Hematopoietic multipotent progenitor cell treated with erythropoietin and hydrocortisone succinate and interleukin-3 and kit ligand, for 6 days (in vitro differentiated cells): ENCODE measurements around the gene TNFAIP2.
"Not testable (repeated sequence)": the region's sequence is repeated elsewhere in the genome, so short reads cannot be mapped to it uniquely, and the experiment has no call there.

ENCODE experiments used
- DNase-seq: peaks from one replicate; pipeline ENCODE4 v3.0.0-alpha.2; 2015

Gene TNFAIP2

DNA sequence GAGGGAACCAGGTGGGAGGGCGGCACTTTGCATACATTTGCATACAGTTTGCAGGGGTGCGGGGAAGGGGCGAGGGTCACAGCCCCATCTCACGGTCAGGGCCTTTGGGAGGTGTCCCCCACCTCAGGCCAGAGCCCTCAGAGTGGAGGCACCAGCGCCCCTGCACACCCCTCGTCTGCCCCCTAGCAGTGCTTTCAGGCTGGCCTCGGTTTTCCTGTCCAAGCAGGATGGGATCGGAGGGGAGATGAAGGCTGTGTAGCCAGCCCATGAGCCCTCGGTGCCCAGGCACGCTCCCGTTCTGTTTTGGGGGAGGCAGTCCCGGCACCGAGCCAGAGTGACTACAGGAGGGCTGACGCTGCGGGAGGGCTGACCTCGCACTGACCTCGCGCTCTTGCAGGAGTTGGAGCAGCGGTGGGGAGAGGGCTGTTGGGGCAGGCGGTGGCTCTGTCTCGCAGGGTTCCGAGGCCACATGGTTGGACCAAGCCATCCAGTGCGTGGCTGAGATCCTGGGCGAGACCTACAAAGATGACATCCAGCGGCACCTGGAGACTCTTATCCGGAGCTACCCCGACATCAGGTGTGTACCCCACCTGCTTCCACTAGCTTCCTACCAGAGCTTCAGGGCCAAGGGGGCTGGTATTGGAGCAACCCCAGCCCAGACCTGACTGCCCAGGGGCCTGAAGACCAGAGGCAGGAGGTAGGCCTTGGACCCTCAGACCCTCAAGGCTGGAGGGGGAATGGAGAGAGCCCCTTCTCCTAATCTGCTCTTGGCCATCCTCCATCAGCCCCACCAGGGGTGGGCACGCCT is 15.1 kb upstream of the TNFAIP2 start:
- DNase-seq, result no peak

DNA sequence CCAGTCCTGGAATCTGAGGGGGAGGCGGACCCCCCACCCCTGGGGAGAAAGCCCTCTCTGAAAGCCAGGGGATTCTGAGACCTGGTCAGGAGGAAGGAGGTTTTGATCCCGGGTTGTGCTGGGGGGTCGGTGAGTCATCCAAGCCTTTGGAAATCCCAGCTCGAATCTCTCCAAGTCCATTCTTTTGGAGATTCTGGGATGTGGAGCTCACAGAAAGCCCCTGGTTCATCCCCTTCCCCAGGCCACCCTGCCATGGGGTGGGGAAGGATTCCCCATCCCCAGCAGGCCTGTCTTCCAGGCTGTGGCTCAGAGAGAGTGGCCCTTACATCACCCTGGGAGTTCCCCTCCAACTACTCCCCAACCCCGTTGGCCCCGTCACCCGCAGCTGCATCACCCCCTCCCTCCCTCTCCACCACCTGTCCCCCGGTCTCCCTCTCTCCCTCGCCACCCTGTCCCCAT is 14.5 kb upstream of the TNFAIP2 start:
- DNase-seq, result no peak

DNA sequence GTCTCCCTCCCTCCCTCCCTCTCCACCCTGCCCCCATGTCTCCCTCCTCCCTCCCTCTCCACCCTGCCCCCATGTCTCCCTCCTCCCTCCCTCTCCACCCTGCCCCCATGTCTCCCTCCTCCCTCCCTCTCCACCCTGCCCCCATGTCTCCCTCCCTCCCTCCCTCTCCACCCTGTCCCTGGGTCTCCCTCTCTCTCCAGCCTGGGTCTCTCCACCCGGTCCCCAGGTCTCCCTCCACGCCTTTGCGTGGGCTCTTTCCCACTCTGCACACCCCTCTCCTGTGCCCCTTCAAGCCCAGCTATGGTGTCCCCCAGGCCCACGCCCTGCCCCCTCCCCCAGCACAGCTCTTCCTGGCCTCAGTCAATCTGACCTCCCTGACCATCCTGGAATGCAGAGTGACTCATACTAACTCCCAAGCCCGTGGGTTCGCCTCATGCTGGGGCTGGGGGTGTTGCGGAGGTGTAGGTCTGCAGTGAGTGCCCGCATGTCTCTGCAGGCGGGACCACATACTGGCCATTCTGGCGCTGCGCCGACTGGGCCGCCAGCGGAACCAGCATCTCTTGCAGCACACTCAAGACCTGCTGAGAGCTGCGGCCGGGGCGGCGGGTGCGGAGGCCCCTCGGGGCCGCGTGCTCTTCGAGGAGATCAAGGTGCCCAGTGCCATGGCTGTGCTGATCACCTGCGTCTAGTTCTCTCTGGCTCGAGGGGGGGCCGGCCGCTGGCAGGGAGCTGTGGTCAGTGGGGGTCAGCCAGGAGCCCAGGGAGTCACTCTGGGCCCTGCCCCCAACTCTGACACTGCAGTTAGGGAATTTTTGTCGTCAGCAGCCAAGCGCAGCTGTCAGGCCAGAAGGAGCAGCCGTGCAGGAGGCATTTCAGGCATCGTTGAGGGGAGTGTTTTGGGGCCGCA is 13.5 kb upstream of the TNFAIP2 start:
- no peak for DNase-seq

DNA sequence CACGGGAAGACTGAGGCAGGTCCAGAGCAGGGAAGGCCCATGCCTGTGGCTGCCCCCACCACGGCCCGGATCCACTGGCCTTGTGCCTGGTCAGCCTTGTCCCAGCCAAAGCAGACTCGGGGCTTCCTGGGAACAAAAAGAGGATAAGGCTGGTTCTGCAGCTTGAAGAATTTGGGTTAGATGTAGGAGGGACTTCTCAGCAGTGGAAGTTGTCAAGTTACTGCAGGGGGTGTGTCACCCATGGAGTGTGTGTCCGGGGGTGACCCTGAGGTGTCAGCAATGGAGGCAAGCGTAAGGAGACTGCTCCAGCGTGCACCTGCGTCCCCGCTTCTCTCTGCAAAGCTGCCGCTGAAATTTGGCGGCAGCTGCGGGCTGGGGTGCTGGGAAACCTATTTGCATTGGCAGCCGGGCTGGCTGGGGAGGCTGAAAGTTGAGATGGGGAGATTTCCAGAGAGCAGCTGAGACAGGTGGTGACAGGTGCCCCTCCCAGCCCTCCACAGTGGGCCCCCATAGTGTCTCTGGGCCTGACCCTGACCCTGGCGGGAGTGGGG is 12.5 kb upstream of the TNFAIP2 start:
- DNase-seq, result no peak

DNA sequence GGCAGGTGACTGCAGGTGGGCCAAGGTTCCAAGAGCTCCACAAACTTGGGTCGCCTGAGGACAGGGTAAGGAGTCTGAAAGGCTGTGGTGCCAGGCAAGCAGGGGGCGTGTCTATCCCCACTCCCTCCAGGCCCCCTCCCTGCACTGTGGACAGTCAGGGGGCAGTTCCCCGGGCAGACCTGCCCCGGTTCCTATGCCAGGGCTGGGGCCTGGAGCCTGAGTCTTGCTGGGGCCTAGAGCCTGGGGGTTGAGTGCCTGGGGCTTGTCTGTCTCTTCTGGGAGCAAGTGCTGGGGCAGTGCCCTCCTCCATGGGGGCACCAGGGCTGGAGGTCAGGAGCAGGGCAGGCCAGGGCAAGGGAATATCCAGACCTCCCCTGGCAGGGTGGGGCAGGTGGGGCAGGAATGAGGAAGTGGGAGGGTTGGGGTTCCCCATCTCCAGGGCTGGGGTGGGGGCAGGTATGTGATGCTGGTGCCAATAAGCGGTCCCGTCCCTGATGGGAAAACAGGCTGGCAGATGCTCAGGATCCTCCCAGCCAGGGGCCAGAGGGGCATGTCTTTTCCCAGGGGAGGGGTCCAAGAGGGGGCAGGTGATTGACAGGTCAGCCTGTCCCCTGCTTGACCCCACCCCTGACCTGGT is 11.9 kb upstream of the TNFAIP2 start:
- no peak for DNase-seq

DNA sequence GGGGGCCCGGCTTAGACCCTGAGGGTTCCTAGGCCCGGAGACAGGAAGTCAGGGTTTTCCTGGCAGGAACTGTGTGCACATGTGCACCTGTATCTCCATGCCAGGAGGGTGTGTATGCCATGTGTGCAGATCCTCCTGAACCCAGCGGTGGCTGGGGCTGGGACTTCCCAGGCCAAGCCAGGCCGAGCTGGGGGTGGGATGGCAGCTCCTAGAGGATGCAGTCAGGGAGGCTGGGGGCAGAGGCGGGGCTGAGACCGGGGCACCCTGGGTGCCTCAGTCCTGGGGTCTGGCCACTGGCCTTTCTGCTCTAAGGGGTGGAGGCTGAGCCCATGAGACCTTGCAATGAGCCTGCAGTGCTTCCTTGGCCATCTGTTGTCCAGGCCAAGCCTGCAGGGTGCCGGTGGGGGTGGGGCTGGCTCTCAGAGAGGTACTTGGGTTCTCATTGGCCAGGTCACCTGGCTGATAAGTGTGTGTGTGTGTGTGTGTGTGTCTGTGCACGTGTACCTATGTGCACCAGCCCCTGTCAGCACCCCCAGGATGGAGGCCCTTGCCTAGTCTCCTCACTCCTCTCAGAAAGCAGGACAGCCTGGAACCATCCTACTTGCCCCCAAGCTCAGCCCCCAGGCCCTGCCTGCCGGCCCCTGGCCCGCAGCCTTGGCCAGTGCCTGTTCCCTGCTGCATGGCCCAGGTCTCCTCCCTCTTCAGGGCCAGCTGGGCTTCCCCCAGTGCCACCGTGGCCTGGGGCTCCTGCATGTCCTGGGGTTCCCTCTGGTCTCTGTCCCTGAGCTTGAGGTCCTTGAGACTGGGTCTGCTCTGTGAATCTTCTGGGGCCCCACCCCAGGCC is 10.6 kb upstream of the TNFAIP2 start:
- DNase-seq, result no peak

DNA sequence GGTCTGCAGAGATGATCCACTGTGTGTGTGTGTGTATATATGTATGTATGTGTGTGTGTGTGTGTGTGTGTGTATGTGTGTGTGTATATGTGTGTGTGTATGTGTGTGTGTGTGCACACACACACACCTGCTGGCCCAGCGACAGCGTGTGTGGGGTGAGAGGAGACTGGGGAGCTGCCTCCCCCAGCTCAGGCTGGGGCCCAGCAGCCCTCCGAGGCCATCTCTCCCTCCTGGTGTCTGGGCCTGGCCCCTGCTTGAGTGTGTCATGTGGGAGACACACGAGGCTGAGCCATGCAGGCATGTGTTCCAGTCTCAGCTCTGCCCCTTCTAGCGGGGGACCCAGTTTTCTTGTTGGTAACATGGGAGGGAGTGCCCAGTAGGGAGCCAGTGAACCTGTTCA is 10.0 kb upstream of the TNFAIP2 start:
- DNase-seq, result no peak

DNA sequence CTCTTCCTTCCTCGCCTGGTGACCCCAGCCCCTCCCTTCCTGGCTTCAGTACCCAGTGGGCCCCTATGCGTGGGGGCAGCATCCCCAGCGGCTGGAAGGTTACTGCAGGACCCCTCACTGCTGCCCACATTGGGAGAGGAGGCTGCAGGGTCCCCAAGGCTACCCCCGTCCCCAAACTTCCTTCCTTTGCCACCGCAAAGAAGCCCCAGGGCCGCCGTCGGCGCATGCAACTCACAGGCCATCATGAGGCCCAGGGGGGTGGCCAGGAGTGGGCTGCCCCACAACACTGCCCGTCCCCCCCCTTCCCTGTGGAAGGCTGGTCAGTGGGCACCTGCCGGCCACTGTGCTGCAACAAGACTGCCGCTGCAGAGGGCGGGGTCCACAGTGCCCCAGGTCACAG is 9.5 kb upstream of the TNFAIP2 start:
- DNase-seq, result no peak

DNA sequence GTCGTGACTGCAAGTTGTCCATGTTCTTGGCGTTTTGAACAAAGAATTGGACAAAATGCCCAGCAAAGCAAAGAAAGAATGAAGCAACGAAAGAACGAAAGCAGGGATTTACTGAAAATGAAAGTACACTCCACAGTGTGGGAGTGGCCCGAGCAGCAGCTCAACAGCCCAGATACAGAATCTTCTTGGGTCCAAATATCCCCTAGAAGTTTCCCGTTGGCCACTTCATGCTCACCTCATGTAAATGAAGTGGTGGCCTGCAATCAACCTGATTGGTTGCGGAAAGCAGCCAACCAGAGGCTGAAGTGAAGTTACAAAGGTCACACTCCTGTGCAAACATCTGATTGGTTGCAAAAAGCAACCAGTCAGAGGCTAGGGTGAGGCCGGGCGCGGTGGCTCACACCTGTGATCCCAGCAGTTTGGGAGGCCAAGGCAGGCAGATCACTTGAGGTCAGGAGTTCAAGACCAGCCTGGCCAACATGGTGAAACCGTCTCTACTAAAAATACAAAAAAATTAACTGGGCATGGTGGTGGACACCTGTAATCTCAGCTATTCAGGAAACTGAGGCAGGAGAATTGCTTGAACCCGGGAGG is 8.1 kb upstream of the TNFAIP2 start:
- DNase-seq, result not testable (repeated sequence)

DNA sequence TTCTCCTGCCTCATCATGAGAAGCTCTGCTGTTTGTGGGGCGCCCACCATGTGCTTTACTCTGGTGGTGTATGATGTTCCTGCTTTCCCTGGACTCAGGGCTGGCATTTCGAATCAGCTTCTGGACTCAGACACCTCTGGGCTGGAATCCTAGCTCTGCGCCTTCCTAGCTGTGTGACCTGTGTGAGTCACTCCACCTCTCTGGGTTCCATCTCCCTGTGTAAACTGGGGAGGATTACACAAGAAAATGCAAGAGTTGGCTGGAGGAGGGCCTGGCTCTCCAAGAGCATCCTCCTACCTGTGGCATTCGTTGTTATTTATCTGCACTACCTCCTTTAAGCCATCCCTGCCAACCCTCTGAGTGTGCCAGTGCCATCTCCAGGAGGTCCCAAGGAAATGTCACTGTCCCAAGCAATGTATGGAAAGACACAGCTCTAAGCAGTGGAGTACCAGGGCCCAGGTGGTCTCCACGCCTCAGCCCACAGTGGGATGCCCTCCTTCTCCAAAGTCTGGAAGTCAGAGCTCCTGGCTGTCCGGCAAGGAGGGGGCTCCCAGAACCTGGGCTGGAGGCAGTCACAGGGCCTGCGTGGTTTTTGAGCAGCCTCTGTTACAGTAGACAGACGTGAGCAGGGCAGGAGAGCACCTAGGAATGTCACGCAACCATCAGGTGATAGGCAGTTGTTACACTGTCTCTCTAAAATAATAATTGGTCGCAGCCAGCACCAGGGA is 7.3 kb upstream of the TNFAIP2 start:
- no peak for DNase-seq

DNA sequence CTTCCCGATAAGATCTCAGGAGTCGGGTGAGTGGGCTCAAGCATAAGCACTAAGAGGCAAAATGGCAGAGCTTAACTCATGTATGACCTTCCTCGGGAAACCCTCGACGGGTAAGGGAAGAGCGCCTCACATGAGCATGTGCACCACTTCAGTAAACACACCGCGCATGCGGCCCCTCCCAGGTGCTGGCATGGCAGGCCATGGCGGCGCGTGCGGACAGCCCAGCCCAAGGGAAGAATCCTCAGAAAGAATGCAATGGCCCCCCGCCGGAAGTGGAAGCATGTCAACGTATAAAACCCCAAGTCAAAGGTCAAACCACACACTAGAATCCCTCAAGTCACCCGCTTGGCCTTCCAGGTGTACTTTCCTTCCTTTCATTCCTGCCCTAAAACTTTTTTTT is 6.6 kb upstream of the TNFAIP2 start:
- no peak for DNase-seq

DNA sequence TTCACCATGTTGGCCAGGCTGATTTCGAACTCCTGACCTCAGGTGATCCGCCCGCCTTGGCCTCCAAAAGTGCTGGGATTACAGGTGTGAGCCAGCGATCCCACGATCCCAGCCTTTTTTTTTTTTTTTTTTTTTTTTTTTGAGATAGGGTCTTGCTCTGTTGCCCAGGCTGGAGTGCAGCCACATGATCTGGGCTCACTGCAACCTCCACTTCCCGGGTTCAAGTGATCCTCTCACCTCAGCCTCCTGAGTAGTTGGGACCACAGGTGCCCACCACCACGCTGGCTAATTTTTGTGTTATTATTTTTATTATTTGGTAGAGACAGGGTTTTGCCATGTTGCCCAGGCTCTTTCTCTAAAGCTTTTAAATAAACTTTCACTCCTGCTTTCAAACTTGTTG is 5.8 kb upstream of the TNFAIP2 start:
- not testable (repeated sequence) for DNase-seq

DNA sequence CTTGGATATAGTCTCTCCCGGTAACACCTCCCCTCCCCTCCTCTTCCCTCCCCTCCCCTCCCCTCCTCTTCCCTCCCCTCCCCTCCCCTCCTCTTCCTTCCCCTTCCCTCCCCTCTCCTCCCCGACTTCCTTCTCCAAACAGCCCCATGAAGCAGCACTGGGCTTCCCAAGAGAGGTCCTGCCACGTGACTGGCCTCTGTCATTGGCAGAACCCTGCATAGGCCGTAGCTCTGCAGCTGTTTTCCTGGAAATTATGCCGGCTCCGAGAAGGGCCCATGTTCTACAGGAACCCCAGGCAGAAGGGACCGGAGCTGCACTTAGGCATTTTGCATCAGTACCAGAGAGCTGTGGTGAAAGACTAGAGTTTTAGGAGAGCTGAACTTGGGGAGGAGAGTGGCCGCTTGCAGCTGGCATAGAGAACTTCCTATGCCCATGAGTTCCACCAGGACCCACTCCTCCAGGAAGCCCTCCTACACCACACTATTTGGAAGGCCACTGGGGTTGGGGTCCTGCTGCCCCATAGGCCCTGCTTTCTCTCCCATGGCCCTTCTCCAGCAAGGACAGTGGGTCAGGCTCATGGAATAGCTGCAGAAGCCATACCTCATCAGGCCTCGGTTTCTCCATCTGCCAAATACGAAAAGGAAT is 5.1 kb upstream of the TNFAIP2 start:
- DNase-seq, result no peak

DNA sequence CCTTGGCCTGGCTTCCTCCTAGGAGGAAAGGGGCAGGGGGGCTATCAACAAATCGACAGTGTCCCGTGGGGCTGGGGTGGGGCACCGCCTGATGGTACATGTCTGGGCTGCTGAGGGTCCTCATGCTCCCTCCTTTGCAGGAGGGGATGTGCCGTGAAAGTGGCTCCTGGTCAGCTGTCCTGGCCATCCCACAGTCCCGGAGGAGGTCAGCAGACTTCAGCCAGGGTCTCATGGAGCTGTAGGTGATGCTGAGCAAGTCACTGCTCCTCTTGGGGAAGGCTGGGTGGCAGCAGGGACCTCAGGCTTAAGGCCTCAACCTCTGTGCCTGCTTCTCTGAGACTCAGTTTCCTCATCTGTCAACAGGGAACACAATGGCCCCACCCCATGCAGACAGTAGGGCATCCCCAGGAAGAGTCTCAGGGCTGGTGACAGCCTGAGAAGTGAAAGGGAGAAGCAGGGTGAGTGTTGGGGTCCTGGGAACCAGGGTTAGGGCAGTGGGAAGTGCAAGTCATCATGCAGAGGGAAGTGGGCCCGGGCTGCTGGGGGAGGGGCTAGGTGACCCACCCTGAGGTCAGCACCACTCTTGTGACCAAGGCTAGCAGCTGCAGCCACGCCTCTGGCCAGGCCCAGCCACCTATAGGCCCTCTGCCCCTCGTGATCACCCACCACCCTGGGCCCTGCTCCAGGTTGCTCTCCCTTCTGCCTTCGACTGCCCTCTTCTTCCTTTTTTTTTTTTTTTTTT is 4.4 kb upstream of the TNFAIP2 start:
- DNase-seq, result peak; percentile 52

DNA sequence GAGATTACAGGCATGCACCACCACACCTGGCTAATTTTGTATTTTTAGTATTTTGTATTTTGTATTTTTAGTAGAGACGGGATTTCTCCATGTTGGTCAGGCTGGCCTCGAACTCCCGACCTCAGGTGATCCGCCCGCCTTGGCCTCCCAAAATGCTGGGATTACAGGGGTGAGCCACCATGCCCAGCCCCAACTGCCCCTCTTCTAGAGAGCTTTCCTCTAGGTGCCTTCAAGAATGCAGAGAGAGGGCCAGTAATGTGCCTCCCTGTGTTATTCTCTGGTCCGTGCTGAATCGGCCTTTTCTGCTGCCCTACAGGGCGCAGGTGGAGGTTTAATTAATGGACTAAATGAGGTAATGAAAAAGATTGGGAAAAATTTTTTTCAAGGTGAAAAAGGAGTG is 3.7 kb upstream of the TNFAIP2 start:
- DNase-seq, result not testable (repeated sequence)

DNA sequence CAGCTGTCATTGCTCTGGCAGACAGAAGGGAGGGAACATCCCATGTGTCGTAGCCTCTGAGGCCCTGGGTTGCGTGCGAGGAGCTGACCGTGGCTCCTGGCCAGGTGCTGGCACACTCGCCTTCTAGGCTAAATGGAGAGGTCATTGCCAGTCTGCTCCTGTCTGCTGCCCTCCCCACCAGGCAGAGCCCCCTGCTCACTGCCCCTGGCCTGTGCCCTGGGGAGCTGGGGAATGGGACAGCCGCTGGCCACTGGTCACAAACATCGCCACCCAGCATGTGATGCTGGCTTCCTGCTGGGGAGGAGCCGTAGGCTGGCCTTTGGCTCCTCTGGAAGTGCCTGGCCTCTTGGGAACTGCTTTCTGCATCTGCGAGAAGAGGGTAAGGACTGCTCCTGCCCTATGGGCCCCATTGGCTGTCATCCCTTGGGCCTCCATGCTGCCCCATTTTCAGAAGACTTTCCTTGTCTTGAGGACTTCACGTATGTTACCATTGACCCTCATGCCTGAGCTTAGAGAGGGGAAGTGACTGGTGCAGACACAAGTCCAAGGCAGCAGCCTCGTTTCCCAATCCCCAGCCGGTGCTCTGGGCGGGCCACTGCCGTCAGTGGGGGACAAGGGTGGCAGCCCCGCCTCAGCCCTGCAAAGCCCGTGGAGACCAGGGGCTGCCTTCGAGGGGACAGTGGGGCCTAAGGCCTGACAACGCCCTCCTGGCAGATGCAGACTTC is 2.0 kb upstream of the TNFAIP2 start:
- DNase-seq, result peak; percentile 58

DNA sequence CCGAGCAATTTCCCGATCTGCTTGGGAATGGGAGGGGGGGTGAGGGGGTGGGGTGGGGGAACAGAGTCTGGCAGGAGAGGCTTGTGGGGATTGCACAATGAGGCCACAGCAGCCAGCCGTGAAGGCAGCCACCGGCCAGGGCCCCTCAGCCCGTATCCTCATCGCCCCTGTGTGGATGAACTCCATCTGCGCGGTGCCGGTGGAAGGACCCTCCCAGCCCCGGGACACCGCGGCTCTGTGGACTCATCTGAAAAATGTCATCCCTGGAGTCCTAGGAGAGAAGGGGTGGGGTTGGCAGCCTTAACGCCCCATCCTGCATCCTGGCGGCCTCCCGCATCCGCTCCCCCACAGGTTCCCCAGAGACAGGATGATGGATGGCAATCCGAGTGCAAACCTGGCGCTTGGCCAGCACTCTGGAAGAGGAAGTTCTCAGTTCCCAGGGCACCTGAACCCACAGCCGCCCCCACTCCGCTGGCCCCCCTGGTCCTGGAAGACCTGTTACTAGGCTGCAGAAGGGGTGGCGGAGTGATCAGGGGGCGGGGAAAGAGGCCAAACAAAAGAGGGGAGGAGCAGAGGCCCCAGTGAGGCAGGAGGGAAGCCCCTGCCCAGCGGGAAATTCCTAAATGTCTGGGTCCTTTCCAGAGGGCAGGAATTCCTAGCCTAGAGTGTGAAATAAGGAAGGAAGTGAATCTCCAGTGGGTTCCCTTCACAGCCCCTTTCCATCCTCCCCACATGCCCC is 1.2 kb upstream of the TNFAIP2 start:
- peak; percentile 68 for DNase-seq

DNA sequence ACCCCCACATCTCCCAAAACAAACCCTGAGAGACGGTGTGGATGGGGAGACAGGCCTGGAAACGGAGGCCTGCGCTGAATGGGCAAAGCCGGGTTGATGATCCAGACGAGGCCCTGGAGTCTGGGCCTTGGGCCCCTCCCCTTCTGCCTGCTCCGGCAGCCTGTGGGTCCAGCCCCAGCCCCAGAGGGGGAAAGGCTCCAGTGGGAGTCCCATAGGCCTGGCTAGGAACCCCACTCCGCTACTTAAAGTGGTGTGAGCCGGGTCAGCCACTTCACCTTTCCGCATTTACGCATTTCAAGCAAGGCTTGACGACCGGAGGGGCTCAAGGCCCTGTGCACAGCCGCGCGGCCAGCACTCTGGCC is 695 bp upstream of the TNFAIP2 start:
- DNase-seq, result no peak
